Measurements from ENCODE around the gene BRIP1. TPM values are rescaled to one million over a fixed set of nuclear protein-coding genes. Genes with fewer than 3 reads are reported as not detected.

Gene BRIP1
- total and polyA plus RNA-seq, 9 of the 15 experiments (the other 6 are each of a cell fraction or from before 2014, with no cell fraction given) = 2.4 to 17.5 (median 11.2) TPM

- BruUV-seq (replicated peaks) = no TSS peak
- no peak for ATAC-seq
- Histone ChIP-seq H3K9ac (ENCODE audit: insufficient read depth in 1 of 2, low read depth in 2 of 2, low read length in 2 of 2) (no peak overlapping the region), H3K27me3 (ENCODE audit: control insufficient read depth in 2 of 2, insufficient read depth in 2 of 2, low read length in 2 of 2) (no peaks in the 10 kb centered on the region), H3K36me3 (ENCODE audit: control insufficient read depth, insufficient read depth, low read length) (no peaks in the 10 kb centered on the region), H3K9me1 (ENCODE audit: control insufficient read depth, insufficient read depth, low read length) (no peaks in the 10 kb centered on the region), H2AFZ (ENCODE audit: low read depth, low read length) (no peak overlapping the region), H4K20me1 (replicated peaks; ENCODE audit: control insufficient read depth, insufficient read depth, low read length) (no peaks in the 10 kb centered on the region), H3K4me2 (ENCODE audit: insufficient read depth, low read length) (no peak overlapping the region), H3K4me3 (no peak overlapping the region), H3K9me3 (replicated peaks; ENCODE audit: control insufficient read depth, insufficient read depth, low read depth, low read length) (no peaks in the 10 kb centered on the region), H3K79me2 (ENCODE audit: control insufficient read depth, insufficient read depth, low read length) (no peaks in the 10 kb centered on the region), H3K27ac (ENCODE audit: extremely low read depth, low read depth, low read length) (no peak overlapping the region), H3K4me1 (replicated peaks in 1 of 2; ENCODE audit: control insufficient read depth in 2 of 2, insufficient read depth in 2 of 2, low read length in 2 of 2) (no peaks in the 10 kb centered on the region)
- in situ Hi-C loops (cut with MboI) = no loop called here
- DNase-seq (ENCODE audit: extremely low read depth in 1 of 4, low spot score in 3 of 4) = no peak
- ChIA-PET CTCF (ENCODE audit: low intra/inter-chr PET ratio) (no interaction called here), POLR2A (no interaction called here)
- FAIRE-seq = no peak
- intact Hi-C loops (cut with micrococcal nuclease) = no loop called here
- TF ChIP-seq ZBTB11 (CRISPR knock-in tag; IDR thresholded peaks at IDR 0.05) (peak in 1 of 3 experiments; percentile 61; a peak in 1 of 6 replicates), C11orf30 (IDR thresholded peaks at IDR 0.05; ENCODE audit: low read depth) (no peak), ESRRB (CRISPR knock-in tag; IDR thresholded peaks at IDR 0.05; ENCODE audit: borderline replicate concordance) (no peak)
- WGBS (ENCODE audit: insufficient coverage, low coverage, missing lambda C conversion rate) = 97% methylated on average over 2 of the region's 2 CpGs
These were observed 140.9 kb downstream of the BRIP1 start for GRCh38 chr17:61722398-61722797.
